Ascending aorta (tissue), 2 donors: ENCODE measurements around the gene DVL3. TPM values are rescaled to one million over a fixed set of nuclear protein-coding genes. Genes with fewer than 3 reads are reported as not detected.

ENCODE experiments used
- DNase-seq, 2 donors: peaks; one replicate each; pipeline ENCODE4 v3.0.0-alpha.2; 2019; ENCODE audit warnings: low spot score in 2 of 2
- H3K27ac ChIP-seq, 2 donors: fragments of 200-600 bp; sonication (generic); one replicate each; pipeline ENCODE4 v1.5.1; 2016 to 2017; ENCODE audit warnings: mild to moderate bottlenecking in 1 of 2
- H3K27me3 ChIP-seq: fragments of 200-600 bp; sonication (generic); one replicate; pipeline ENCODE4 v1.5.1; 2017
- H3K36me3 ChIP-seq, 2 donors: fragments of 200-600 bp; sonication (generic); one replicate each; pipeline ENCODE4 v1.5.1; 2016
- H3K4me1 ChIP-seq, 2 donors: fragments of 200-600 bp; sonication (generic); one replicate each; pipeline ENCODE4 v1.5.1; 2016 to 2017; ENCODE audit warnings: mild to moderate bottlenecking in 1 of 2
- H3K4me3 ChIP-seq, 2 donors: fragments of 200-600 bp; sonication (generic); one replicate each; pipeline ENCODE4 v1.5.1; 2016 to 2017; ENCODE audit warnings: mild to moderate bottlenecking in 1 of 2
- H3K9me3 ChIP-seq, 2 donors: fragments of 200-600 bp; sonication (generic); one replicate each; pipeline ENCODE4 v1.5.1; 2016
- intact Hi-C: fragments of 100-400 bp; cut with DNase I; formaldehyde crosslinking; loops from one replicate; pipeline ENCODE4 v1.15.1; 2023
- total RNA-seq: library from RNA; depleted of rRNA; stranded (reverse); fragments of >200 nt; gene quantifications from one replicate; pipeline ENCODE4 v1.1.0, GENCODE V29; 2016
- TF ChIP-seq, protein P1 (sequence below), 3 experiments: fragments of 200-600 bp in 2 of 3; fragments of 450-650 bp in 1 of 3; sonication (generic) in 2 of 3; IDR thresholded peaks; one replicate each; pipeline ENCODE4 v1.5.1; 2016 to 2019; ENCODE audit warnings: antibody characterized with exemption in 3 of 3, mild to moderate bottlenecking in 1 of 3, moderate library complexity in 1 of 3

Gene DVL3
- total RNA-seq, 1 donor from 2014 or later: 36.6 TPM

DNA sequence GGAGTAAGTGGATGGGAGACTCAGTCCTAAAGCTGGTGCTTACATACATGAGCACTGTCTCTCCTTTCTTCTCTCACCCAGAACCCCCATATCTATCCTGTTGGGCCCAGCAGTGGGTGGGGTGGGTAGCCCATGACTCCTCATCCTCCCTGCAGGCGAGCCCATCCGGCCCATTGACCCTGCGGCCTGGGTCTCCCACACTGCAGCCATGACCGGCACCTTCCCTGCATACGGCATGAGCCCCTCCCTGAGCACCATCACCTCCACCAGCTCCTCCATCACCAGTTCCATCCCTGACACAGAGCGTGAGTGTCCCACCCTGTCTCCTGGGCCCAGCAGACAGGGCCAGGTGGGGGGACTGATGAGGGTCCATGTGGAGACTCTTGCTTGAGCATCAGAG, 11.5 kb downstream of the DVL3 start:
- Histone ChIP-seq H3K36me3 (peaks cover 79 to 89% of the 10 kb centered on the region in 2 donors), H3K9me3 (no peaks in the 10 kb centered on the region), H3K27me3 (no peaks in the 10 kb centered on the region), H3K4me1 (peaks cover 0 to 6% of the 10 kb centered on the region in 2 donors), H3K27ac (no peak overlapping the region), H3K4me3 (no peak overlapping the region)
- no peak for DNase-seq
- TF ChIP-seq, protein P1, sequence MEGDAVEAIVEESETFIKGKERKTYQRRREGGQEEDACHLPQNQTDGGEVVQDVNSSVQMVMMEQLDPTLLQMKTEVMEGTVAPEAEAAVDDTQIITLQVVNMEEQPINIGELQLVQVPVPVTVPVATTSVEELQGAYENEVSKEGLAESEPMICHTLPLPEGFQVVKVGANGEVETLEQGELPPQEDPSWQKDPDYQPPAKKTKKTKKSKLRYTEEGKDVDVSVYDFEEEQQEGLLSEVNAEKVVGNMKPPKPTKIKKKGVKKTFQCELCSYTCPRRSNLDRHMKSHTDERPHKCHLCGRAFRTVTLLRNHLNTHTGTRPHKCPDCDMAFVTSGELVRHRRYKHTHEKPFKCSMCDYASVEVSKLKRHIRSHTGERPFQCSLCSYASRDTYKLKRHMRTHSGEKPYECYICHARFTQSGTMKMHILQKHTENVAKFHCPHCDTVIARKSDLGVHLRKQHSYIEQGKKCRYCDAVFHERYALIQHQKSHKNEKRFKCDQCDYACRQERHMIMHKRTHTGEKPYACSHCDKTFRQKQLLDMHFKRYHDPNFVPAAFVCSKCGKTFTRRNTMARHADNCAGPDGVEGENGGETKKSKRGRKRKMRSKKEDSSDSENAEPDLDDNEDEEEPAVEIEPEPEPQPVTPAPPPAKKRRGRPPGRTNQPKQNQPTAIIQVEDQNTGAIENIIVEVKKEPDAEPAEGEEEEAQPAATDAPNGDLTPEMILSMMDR (IDR thresholded peaks at IDR 0.05): no peak
- intact Hi-C loops: no loop called here

DNA sequence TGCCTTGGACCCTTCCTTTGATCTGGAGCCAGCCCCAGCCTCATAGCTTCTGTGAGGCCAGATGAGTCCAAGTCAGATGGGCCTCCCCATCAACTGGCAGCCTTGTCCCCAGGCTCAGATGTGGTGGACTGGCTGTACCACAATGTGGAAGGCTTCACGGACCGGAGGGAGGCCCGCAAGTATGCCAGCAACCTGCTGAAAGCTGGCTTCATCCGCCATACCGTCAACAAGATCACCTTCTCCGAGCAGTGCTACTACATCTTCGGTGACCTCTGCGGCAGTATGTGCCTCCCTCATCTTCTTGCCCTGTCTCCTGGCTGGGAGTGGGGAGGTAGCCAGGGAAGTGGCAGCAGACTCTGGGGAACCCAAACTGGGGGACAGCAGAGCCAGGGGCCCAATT, 12.6 kb downstream of the DVL3 start:
- TF ChIP-seq, protein P1 (IDR thresholded peaks at IDR 0.05): no peak
- no peaks in the 10 kb centered on the region for H3K27me3 ChIP-seq
- H3K4me3 ChIP-seq: no peak overlapping the region
- intact Hi-C loops: no loop called here
- H3K27ac ChIP-seq: no peak overlapping the region
- no peak for DNase-seq
- H3K4me1 ChIP-seq: no peaks in the 10 kb centered on the region
- H3K9me3 ChIP-seq: no peaks in the 10 kb centered on the region
- peaks cover 81 to 91% of the 10 kb centered on the region in 2 donors for H3K36me3 ChIP-seq

DNA sequence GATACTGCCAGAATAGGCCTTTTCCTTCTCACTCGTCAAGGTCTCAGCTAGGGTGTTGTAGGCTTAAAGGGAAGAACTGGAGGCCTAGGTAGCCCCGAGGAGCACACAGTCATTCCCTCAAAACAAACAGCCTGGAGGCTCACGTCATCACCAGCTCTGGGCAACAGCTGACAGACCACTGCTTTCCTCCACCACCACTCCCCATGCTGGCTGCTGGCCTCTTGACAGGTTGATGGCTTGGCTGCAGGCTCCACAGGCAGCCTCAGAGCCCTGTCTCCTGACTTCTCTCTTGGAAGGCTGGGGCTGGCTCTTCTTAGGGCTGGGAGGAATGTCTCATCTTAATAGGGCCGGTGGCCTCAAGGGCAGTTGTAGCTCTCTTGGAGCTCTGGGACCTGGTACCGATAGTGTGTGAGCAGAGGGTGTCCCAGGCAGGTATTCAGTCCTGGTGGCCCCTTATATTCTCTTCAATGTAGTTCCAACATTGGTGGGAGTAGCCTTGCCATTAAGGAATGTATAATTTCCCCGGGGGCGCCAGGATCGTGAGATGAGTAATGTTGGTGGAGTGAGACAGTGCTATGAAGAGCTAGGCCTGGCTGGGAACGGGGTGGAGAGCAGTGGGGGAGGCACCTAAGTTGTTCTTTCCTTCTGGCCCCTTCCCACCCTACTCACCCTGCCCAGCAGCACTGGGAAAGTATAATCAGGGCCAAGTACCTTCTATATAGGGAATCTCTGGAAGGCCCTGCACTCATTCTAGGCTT, 13.4 kb downstream of the DVL3 start:
- Histone ChIP-seq H3K27ac (no peak overlapping the region), H3K4me3 (no peak overlapping the region), H3K27me3 (no peaks in the 10 kb centered on the region), H3K4me1 (no peaks in the 10 kb centered on the region), H3K36me3 (peaks cover 75 to 86% of the 10 kb centered on the region in 2 donors), H3K9me3 (no peaks in the 10 kb centered on the region)
- intact Hi-C loops: no loop called here
- TF ChIP-seq, protein P1 (IDR thresholded peaks at IDR 0.05): no peak
- DNase-seq: no peak

DNA sequence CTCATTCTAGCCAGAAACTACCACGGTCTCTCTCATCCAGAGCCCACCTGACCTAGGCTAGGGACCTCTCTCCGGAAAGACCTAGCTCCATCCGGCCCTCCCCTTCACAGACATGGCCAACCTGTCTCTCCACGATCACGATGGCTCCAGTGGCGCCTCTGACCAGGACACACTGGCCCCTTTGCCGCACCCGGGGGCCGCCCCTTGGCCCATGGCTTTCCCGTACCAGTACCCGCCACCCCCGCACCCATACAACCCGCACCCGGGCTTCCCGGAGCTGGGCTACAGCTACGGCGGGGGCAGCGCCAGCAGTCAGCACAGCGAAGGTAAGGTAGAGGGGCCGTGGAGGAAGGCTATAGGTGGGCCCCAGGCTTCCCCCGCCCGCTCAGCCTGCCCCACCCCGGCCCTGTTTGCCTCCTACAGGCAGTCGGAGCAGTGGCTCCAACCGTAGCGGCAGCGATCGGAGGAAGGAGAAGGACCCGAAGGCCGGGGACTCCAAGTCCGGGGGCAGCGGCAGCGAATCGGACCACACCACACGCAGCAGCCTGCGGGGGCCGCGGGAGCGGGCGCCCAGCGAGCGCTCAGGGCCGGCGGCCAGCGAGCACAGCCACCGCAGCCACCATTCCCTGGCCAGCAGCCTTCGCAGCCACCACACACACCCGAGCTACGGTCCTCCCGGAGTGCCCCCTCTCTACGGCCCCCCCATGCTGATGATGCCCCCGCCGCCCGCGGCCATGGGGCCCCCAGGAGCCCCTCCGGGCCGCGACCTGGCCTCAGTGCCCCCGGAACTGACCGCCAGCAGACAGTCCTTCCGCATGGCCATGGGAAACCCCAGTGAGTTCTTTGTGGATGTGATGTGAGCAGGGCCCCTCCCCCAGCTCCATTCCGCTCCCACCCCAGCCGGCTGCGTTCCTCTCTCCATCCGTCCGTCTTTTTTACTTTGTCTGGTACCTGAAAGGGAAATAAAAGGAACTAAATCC, 15.0 kb downstream of the DVL3 start:
- intact Hi-C loops: loop anchor here (10.0 kb wide), 1 partner anchor 285 kb away; the partner anchor contains the start of gene PARL
- Histone ChIP-seq H3K4me1 (peaks cover 0 to 4% of the 10 kb centered on the region in 2 donors), H3K36me3 (peaks cover 59 to 70% of the 10 kb centered on the region in 2 donors), H3K9me3 (no peaks in the 10 kb centered on the region), H3K27ac (no peak overlapping the region), H3K27me3 (no peaks in the 10 kb centered on the region), H3K4me3 (no peak overlapping the region)
- TF ChIP-seq, protein P1 (IDR thresholded peaks at IDR 0.05): no peak
- DNase-seq: no peak

DNA sequence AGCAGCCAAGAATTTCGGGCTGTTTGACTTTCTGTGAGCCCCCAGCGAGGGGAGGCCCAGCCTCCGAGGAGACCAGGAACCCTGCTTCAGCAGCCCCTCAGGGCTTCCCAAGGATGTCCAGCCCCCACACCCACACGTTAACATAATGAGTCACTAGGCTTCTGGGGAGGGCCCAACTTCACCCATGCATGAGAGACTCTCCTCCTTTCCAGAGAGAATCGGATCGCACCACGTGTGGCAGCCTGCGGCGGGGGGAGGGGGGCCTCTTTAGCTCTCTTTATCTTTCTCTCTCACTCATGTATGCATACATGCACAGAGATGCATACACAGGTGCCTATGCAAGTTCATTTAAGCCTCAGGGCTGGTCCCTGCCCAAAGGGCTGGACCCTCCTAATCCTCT, 16.4 kb downstream of the DVL3 start:
- Histone ChIP-seq H3K27me3 (no peaks in the 10 kb centered on the region), H3K4me1 (peaks cover 4 to 7% of the 10 kb centered on the region in 2 donors), H3K36me3 (peaks cover 45 to 56% of the 10 kb centered on the region in 2 donors), H3K9me3 (no peaks in the 10 kb centered on the region), H3K4me3 (no peak overlapping the region), H3K27ac (no peak overlapping the region)
- no peak for DNase-seq
- TF ChIP-seq, protein P1 (IDR thresholded peaks at IDR 0.05): no peak
- intact Hi-C loops: loop anchor here (10.0 kb wide), 1 partner anchor 287 kb away; the partner anchor contains the start of gene PARL
